GM19467 (cell line): Measurements from ENCODE around the gene CYB561A3.

Experiments used
- ATAC-seq: cut with Tn5 transposase; IDR thresholded peaks from one replicate; pipeline ENCODE4 v1.9.1; 2021; ENCODE audit warnings: mild to moderate bottlenecking, moderate library complexity; ENCODE audit not compliant: unreplicated experiment

CYB561A3 gene

GRCh38 chr11:61329871-61330270, 31.8 kb downstream of the CYB561A3 start:
- no peak for ATAC-seq

- ATAC-seq: no peak
Measured at GRCh38 chr11:61328351-61328750, 33.3 kb downstream of the CYB561A3 start.

DNA sequence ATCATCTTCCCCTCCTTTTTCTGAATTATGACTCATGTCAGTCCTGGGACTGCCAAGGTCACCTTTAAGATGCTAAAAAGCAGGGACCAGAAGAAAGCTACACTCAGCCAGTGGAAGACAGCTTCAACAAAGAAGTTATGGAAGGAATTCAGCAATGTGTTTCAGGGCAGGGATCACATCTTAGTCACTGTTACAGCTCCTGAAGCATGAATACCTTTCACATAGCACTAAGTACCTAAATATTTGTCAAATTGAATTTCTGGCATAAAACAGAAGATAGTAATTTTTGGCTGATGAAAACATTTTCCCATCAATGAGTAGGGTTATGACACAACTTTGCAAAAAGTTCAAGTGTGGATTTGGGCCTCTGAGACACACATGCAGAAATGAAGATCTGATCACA, 34.0 kb downstream of the CYB561A3 start:
- no peak for ATAC-seq

DNA sequence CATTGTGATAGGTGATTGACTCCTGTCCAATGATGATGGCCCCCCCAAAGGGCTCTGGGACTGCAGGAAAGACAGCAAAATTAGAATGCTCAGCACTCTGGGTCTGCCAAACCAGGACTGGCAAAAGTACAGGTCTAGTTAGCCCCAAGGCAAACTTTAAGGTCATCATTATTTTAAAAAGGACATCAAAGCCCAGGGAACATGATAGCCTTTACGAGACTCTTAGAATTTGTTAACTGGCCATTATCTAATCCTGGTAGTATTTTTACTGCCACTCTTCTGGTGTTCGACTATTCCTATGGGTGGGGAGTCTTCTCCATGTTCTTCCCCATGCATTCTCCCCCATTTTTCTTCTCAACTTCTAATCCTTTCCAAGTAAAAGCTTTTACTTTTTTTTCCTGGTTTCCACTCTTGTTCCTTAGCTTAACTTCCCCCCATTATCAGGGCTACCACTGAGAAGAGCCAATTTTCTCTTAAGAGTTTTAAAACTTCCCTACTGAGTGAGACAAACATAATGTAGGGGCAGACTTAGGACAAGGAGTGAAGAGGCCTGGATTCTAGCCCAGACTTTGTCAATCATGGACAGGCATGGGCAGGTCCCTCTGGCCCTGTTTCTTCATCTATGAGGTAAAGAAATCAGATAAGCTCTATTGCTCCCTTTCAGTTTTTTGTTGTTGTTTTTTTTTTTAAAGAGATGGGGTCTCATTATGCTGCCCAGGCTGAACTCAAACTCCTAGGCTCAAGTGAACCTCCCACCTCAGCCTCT, 35.9 kb downstream of the CYB561A3 start:
- no peak for ATAC-seq

DNA sequence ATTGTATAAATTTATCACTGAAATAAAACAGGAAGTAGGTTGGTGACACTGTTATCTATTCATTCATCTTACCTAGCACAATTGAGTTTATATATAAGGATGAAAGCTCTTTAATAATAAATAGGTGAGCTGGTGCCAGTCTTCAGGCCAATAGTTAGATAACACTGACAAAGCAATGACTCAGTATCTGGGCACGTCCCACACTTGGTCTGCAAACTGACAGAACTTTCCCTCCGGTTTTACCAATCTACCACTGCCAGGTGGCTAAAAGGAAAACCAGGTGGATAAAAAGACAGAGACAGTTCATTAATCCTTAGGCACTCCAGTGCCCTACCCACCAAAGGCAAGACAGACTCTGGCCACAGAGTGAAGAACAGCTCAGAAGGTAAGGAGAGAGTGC, 46.4 kb downstream of the CYB561A3 start:
- ATAC-seq: no peak

- ATAC-seq: no peak
Measured at GRCh38 chr11:61310749-61311148, 50.9 kb downstream of the CYB561A3 start.

DNA sequence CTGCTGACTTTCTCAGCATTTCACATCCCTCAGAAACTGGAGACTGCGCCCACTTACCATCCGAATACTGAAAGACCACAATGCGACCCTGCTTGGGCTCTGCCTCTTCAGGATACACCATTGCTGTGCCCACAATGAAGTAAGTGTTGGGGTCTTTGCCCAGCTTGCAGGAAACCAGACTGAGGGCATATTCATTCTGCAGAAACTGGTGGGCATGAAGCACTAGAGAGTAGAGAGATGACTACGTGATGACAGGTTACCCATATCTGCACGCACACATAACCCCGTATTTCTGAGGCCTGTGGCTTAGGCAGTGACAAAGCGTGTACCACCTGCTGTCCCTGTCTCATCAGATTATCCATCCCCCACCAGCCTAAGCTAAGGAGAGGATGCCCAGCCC, 51.9 kb downstream of the CYB561A3 start:
- no peak for ATAC-seq

DNA sequence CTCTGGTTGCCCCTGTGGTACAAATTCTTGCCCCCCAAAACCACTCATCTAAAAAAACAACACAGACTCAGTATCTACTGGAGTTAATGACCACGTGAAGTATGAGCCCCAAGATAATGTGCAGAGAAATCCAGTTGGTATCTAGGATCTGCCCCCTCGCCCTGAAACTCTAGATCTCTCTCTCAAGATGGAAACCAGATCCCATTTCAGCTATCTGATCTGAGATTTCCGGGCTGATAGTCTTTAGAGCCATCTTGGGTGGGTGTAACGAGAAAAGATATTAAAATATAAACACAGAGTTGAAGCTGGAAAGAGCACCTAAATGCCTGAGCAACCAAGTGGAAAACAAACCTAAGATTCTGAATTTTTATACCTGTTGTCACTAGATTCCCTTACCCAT, 52.5 kb downstream of the CYB561A3 start:
- no peak for ATAC-seq

DNA sequence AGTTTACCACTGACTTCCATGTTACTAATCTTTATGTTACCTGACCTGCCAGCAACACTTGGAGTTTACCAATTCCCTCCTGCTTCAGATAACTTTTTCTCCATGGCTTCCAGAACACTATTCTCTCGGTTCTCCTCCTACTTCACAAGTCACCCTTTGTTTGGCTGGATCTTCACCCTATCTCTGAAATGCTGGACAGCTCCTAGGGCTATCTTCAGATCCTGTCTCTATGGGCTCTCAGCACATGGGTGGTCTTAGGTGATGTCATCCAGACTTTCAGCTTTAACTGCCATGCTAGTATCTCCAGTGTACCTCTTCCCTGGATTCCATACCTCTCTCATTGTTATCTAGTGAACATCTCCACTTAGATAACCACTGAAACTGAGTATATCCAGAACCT, 54.3 kb downstream of the CYB561A3 start:
- no peak for ATAC-seq

DNA sequence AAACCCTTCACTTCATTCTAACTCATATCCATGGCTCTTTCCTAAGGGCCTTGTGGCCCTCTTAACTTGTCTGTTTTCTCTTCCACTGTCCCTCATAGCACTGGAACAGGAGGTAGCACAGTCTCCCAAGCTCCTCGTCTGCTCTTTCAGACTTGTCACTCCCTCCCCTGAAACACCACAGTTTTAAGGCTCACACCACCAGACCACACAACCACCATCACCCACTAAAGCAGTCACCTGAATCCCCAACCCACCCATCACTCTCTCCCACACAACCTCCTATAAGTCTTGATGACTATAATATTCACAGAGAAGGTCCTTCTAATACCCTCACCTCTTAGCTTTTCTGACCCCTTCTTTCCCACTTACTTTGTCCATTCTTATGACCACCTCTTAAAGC, 55.5 kb downstream of the CYB561A3 start:
- ATAC-seq: no peak

GRCh38 chr11:61305417-61305816, 56.3 kb downstream of the CYB561A3 start:
- no peak for ATAC-seq

GRCh38 chr11:61303725-61304124, 58.0 kb downstream of the CYB561A3 start:
- no peak for ATAC-seq

DNA sequence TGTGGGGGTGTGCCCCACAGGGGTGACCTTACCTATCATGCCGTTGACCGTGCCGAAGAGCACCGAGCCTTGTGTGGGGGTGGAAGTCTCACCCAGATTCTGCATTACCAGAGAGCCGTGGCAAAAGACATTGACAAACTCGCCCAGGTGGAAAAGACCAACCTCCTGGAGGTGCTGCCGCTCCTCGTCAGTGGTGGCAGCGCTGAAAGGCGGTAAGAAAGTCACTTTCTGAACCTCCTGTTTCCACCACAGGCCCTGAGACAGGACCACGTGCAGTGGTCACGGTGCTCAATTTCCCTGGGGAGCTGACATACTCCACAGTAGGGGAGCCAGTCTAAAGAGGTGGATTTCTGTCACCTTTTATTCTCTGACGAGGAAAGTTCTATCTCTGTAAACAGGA, 59.1 kb downstream of the CYB561A3 start:
- ATAC-seq: no peak
